Liver (tissue), 9 donors: ENCODE measurements around the gene TRAPPC2L. TPM values are rescaled to one million over a fixed set of nuclear protein-coding genes. Genes with fewer than 3 reads are reported as not detected.

ENCODE experiments used
- DNase-seq: peaks from one replicate; pipeline ENCODE4 v3.0.0-alpha.2; 2017; ENCODE audit warnings: low spot score
- H3K27ac ChIP-seq, 2 donors: one replicate each; pipeline ENCODE4 v1.7.0; 2013; ENCODE audit warnings: inconsistent platforms in 2 of 2, low read length in 2 of 2, control low read depth in 1 of 2, low read depth in 1 of 2, mild to moderate bottlenecking in 1 of 2
- H3K27me3 ChIP-seq, 4 donors: one replicate each; pipeline versions ENCODE4 v1.6.1 to v1.7.0; 2013; ENCODE audit warnings: low read length in 3 of 4, inconsistent platforms in 1 of 4, mild to moderate bottlenecking in 1 of 4, moderate library complexity in 1 of 4; ENCODE audit not compliant: control insufficient read depth in 4 of 4, insufficient read depth in 4 of 4
- H3K36me3 ChIP-seq, 4 donors: one replicate each; pipeline versions ENCODE4 v1.6.1 to v1.7.0; 2013; ENCODE audit warnings: low read length in 3 of 4, mild to moderate bottlenecking in 3 of 4, low read depth in 1 of 4, moderate library complexity in 1 of 4; ENCODE audit not compliant: control insufficient read depth in 4 of 4, insufficient read depth in 3 of 4
- H3K4me1 ChIP-seq, 4 donors: one replicate each; pipeline versions ENCODE4 v1.6.1 to v1.7.0; 2013; ENCODE audit warnings: low read length in 3 of 4, mild to moderate bottlenecking in 3 of 4, moderate library complexity in 1 of 4; ENCODE audit not compliant: control insufficient read depth in 4 of 4, insufficient read depth in 4 of 4
- H3K4me3 ChIP-seq, 3 donors: one replicate each; pipeline versions ENCODE4 v1.6.1 to v1.7.0; 2013; ENCODE audit warnings: low read length in 3 of 3, control low read depth in 1 of 3, low read depth in 1 of 3, mild to moderate bottlenecking in 1 of 3
- H3K9ac ChIP-seq, 2 donors: one replicate each; pipeline ENCODE4 v1.7.0; 2013; ENCODE audit warnings: low read length in 2 of 2, mild to moderate bottlenecking in 2 of 2, moderate library complexity in 2 of 2, control low read depth in 1 of 2, low read depth in 1 of 2
- H3K9me3 ChIP-seq, 4 donors: one replicate each; pipeline versions ENCODE4 v1.6.1 to v1.7.0; 2013; ENCODE audit warnings: low read length in 3 of 4; ENCODE audit not compliant: control insufficient read depth in 4 of 4
- CTCF ChIP-seq: fragments of 150-350 bp; IDR thresholded peaks from 2 replicates; pipeline ENCODE4 v1.5.1; 2017; ENCODE audit warnings: improper control_type of control experiment, low read depth, low read length; ENCODE audit not compliant: missing input control
- EGR1 ChIP-seq, 2 donors: IDR thresholded peaks; 2 replicates each; pipeline ENCODE4 v1.6.1; 2016 to 2018; ENCODE audit warnings: antibody characterized with exemption in 2 of 2, low read depth in 2 of 2
- FOXA1 ChIP-seq: IDR thresholded peaks from 2 replicates; pipeline ENCODE4 v1.6.1; 2016; ENCODE audit warnings: antibody characterized with exemption
- FOXA2 ChIP-seq: IDR thresholded peaks from 2 replicates; pipeline ENCODE4 v1.6.1; 2016; ENCODE audit warnings: antibody characterized with exemption
- HNF4A ChIP-seq, 2 donors: conservative IDR thresholded peaks; 2 replicates each; pipeline ENCODE4 v1.6.1; 2016; ENCODE audit warnings: antibody characterized with exemption in 2 of 2, mild to moderate bottlenecking in 2 of 2
- HNF4G ChIP-seq: IDR thresholded peaks from 2 replicates; pipeline ENCODE4 v1.6.1; 2016; ENCODE audit warnings: antibody characterized with exemption
- MAX ChIP-seq: IDR thresholded peaks from 2 replicates; pipeline ENCODE4 v1.6.1; 2016; ENCODE audit warnings: antibody characterized with exemption
- NR2F2 ChIP-seq: IDR thresholded peaks from 2 replicates; pipeline ENCODE4 v1.6.1; 2016; ENCODE audit warnings: antibody characterized with exemption
- RAD21 ChIP-seq, 2 donors: IDR thresholded peaks; 2 replicates each; pipeline ENCODE4 v1.6.1; 2016; ENCODE audit warnings: antibody characterized with exemption in 2 of 2, mild to moderate bottlenecking in 2 of 2
- REST ChIP-seq: IDR thresholded peaks from 2 replicates; pipeline ENCODE4 v1.6.1; 2016; ENCODE audit warnings: antibody characterized with exemption, mild to moderate bottlenecking
- RXRA ChIP-seq, 2 donors: IDR thresholded peaks; 2 replicates each; pipeline ENCODE4 v1.6.1; 2017 to 2018; ENCODE audit warnings: antibody characterized with exemption in 2 of 2, mild to moderate bottlenecking in 1 of 2
- SP1 ChIP-seq: IDR thresholded peaks from 2 replicates; pipeline ENCODE4 v1.6.1; 2018; ENCODE audit warnings: antibody characterized with exemption, mild to moderate bottlenecking
- TAF1 ChIP-seq: conservative IDR thresholded peaks from 2 replicates; pipeline ENCODE4 v1.6.1; 2016; ENCODE audit warnings: antibody characterized with exemption, mild to moderate bottlenecking
- YY1 ChIP-seq: IDR thresholded peaks from 2 replicates; pipeline ENCODE4 v1.6.1; 2016; ENCODE audit warnings: antibody characterized with exemption, mild to moderate bottlenecking
- ZBTB33 ChIP-seq: IDR thresholded peaks from 2 replicates; pipeline ENCODE4 v1.6.1; 2016; ENCODE audit warnings: antibody characterized with exemption
- WGBS: extraction: QIAGEN DNeasy Blood & Tissue Kit; methylation state at CpG from one replicate; pipeline ENCODE4 v1.1.7; 2013; 5-methylcytosine and 5-hydroxymethylcytosine counted together
- polyA plus RNA-seq, 2 donors: library from polyadenylated mRNA; stranded (reverse) in 1 of 2; unstranded in 1 of 2; fragments of 200-250 nt in 1 of 2; fragments of >200 nt in 1 of 2; fragmentation: Nextera tagmentation in 1 of 2; extraction: Ambion mirVana in 1 of 2; gene quantifications; one replicate each; pipeline versions ENCODE4 v1.2.1 to v1.2.3, GENCODE V29; 2013 to 2015
- total RNA-seq, 2 donors: library from RNA; depleted of rRNA; stranded (reverse); fragments of >200 nt; gene quantifications; one replicate each; pipeline ENCODE4 v1.2.3, GENCODE V29; 2014
- donor health status: healthy.
- donor health status: healthy.
- donor health status: healthy.
- donor health status: healthy.
- donor health status: healthy.

TRAPPC2L gene
- total and polyA plus RNA-seq, 4 donors, result 16.3 to 59.4 (median 22.2) TPM

- Histone ChIP-seq H3K27ac (no peak overlapping the region), H3K9ac (no peak overlapping the region), H3K4me3 (no peak overlapping the region), H3K36me3 (no peaks in the 10 kb centered on the region), H3K27me3 (no peaks in the 10 kb centered on the region), H3K4me1 (no peaks in the 10 kb centered on the region), H3K9me3 (no peaks in the 10 kb centered on the region)
- WGBS, result 81% methylated on average over 21 of the region's 21 CpGs
- TF ChIP-seq RAD21 (IDR thresholded peaks at IDR 0.05), result no peak
- TF ChIP-seq MAX, result no peak
- no peak for TF ChIP-seq REST
- no peak for TF ChIP-seq ZBTB33
- no peak for TF ChIP-seq SP1
- no peak for TF ChIP-seq CTCF
- TF ChIP-seq FOXA1, result no peak
- no peak for TF ChIP-seq FOXA2
- no peak for TF ChIP-seq HNF4G
- DNase-seq, result no peak
These were observed 37.9 kb downstream of the TRAPPC2L start for GRCh38 chr16:88894681-88895300.

GRCh38 chr16:88895335-88895734, 38.4 kb downstream of the TRAPPC2L start:
- Histone ChIP-seq H3K4me1 (no peaks in the 10 kb centered on the region), H3K9ac (no peak overlapping the region), H3K27me3 (no peaks in the 10 kb centered on the region), H3K27ac (no peak overlapping the region), H3K4me3 (no peak overlapping the region), H3K9me3 (no peaks in the 10 kb centered on the region), H3K36me3 (no peaks in the 10 kb centered on the region)
- 93% methylated on average over 22 of the region's 22 CpGs for WGBS
- no peak for DNase-seq
- TF ChIP-seq CTCF (no peak), HNF4A (conservative IDR thresholded peaks at IDR 0.05) (no peak), FOXA1 (no peak), YY1 (no peak), ZBTB33 (no peak), FOXA2 (no peak), RXRA (IDR thresholded peaks at IDR 0.05) (no peak), REST (no peak), HNF4G (no peak), EGR1 (IDR thresholded peaks at IDR 0.05; ENCODE audit: low read depth in 2 of 2) (no peak), SP1 (no peak), NR2F2 (no peak), TAF1 (no peak)
